Stimulated activated CD8-positive, alpha-beta memory T cell treated with anti-CD3 and anti-CD28 coated beads, Interleukin-15, amount 100 ng/mL, for 1 hour (primary cell): ENCODE data around the gene PLAAT3.
"Not testable (repeated sequence)": the region's sequence is repeated elsewhere in the genome, so short reads cannot be mapped to it uniquely, and the experiment has no call there.

Experiments
- DNase-seq: peaks from one replicate; pipeline ENCODE4 v3.0.0-alpha.2; 2020; ENCODE audit warnings: low read depth

Gene PLAAT3

DNA sequence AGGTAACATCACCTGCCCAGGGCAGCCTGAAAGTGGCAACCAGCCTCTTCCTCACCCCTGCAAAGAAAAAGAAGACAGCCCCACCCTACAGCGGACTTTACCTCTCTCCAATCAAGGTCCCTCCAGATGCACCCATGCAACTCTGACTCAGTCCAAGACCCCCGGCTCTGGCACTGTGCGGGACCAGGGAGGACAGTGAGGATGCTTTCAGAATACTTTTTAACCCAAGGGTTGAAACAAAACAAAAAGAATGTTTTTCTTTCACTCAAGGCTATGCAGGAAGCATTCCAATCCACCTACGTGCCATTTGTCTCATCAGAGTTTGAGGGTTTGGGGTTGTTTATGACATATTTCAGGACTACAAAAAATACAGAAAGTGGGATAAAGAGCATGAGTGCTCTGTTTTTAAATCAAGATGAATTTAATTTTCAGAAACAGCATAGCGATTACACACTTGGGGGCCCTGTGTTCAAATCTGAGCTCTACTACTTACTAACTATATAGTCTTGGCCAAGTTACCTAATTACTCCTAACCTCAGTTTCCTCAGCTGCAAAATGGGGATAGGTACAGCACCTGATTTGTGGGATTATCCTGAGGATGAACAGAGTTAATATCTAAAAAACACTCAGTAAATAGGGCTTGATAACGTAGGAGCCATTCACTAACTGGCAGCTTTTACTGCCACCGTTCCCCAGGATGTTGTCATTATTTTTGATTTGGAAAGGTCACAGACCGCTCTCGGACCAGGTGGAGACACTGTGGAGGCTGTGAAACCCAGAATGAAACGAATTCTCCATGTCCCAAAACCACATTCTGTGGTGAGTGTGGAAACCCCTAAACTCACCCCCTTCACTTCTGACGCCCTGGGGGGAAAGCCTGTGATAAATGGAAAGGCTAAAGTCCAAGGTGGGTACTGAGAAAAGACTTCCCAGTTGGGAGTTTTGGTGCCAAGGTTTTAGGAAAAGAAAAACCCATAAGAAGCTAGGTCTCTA lies 5.6 kb downstream of the PLAAT3 start:
- DNase-seq: no peak

DNA sequence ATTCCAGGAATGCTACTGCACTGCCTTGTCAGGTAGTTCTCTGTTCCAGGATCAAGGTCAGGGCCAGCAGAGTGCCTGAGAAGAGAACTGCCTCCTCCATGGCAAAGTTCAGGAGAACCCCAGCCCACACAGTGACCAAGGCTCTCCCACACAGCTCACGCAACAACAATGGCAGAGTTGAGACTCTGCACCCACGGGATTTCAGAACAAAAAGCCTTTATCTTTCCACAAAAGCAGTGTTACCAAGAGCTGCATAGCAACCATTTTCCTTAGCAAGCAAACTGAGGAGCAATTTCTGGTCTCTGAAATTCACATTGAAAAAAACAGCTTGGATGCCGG lies 11.1 kb downstream of the PLAAT3 start:
- DNase-seq: no peak

DNA sequence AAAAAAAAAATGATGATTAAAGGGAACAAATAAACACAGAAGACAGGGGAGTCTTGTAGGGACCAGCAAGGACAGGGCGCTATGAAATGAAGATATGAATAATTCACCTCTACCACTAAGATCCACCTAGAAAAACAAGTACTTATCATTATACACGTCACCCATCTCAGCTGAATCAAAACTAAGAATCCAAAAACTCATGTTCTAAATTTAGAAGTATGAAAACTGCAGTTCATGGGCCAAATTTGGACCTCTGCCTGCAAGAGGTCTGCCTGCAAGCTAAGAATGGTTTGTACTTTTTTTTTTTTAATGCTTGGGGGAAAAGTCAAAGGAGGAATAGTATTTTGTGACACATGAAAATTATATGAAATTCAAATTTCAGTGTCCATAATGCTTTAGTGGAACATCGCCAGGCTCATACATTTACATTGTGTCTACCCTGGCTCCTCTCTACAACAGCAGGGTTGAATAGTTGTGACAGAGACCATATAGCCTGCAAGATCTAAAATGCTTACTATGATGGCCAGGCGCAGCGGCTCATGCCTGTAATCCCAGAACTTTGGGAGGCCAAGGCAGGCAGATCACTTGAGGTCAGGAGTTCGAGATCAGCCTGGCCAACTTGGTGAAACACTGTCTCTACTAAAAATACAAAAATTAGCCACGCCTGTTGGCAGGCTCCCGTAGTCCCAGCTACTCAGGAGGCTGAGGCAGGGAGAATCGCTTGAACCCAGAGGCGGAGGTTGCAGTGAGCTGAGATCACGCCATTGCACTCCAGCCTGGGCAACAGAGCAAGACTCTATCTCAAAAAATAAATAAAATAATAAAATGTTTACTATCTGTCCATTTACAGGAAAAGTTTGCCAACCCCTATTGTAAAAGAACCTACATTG lies 11.7 kb downstream of the PLAAT3 start:
- not testable (repeated sequence) for DNase-seq

DNA sequence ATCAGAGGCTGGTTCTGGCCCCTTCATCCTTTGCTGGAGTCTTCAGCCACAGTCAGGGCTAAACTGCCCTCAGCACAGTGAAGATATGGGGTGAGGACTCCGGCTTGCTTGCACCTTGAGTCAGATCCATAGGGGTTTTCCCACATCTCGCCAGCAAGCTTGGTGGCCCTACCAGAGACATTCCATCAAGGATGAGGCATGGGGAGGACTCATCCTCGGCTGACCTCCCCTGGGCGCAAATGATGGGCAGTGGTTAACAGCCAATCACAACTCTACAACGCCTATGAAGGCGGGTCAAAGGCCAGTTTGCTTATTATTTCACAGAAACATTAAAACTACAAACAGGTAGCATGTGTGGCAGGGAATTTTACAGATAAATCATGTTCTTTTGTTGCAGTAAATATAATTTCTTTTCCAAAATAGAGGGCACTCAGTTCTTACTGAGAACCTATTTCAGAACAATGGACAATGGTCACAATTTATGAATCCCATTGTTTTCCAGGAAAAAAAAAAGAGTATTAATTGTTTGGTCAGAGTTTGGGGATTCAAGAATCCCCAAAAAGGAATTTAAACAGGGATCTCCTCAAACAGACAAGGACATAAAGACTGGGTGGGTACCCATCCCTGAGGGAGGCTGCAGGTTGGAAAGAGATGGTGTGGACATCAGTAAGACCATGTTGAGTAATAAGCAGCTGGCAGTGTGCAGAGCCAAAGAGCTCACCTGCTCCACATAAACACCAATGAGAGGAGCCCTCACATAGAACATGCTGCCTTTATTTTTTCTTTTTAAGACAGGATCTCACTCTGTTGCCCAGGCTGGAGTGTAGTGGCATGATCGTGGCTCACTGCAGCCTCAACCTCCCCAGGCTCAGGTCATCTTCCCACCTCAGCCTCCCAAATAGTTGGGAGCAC lies 14.8 kb downstream of the PLAAT3 start:
- no peak for DNase-seq

DNA sequence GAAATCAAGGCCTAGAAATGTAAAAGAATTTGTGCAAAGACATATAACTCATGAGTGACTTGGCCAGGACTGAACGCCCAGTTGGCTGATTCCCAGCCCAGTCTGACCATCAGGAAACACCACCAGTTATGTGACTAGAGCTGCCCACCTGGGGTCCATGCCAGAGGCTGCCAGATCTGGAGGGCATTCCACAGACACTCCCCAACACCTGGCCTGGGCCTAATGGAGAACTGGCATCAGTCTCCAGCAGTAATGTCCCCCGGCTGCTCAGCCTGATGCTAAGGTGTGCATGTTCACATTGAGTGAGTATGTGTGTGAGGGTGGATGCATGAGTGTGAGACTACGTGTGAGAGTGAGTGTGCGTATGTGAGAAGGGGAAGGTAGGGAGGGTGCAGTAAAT lies 15.7 kb downstream of the PLAAT3 start:
- DNase-seq: no peak

DNA sequence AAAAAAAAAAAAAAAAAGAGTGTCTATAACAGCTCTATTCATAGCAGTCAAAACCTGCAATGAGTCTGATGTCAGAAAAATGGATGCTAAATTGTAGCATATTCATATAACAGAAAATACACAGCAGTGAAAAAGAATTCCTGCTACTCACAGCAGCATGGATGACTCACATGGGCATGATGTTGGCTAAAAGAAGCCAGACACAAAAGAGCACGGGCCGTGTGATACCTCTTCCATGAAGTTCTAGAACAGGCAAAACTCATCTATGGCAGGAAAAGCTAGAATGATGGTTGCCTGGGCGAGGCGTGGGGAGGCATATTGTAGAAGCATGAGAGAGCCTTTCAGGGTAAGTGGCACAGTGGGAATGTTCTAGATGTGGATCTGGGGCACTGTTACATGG lies 18.9 kb downstream of the PLAAT3 start:
- no peak for DNase-seq

DNA sequence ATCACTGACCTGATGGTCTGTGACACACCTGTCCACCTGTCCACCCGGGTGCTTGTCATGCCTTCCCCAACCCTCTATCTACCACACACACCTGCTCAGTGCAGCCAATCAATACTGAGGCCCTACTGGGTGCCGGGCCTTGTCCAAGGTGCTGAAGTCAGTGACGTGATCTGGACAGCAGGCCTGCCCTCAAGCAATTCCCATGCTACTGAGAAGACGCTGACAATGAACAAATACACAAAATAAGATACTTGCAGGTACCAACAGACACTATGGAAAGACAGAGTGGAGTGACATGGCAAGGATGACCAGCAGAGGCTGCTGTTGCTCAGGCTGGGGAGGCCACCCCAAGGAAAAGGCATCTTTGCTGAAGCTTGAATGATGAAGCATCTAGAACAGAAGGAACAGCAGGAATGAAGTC lies 21.2 kb downstream of the PLAAT3 start:
- no peak for DNase-seq

DNA sequence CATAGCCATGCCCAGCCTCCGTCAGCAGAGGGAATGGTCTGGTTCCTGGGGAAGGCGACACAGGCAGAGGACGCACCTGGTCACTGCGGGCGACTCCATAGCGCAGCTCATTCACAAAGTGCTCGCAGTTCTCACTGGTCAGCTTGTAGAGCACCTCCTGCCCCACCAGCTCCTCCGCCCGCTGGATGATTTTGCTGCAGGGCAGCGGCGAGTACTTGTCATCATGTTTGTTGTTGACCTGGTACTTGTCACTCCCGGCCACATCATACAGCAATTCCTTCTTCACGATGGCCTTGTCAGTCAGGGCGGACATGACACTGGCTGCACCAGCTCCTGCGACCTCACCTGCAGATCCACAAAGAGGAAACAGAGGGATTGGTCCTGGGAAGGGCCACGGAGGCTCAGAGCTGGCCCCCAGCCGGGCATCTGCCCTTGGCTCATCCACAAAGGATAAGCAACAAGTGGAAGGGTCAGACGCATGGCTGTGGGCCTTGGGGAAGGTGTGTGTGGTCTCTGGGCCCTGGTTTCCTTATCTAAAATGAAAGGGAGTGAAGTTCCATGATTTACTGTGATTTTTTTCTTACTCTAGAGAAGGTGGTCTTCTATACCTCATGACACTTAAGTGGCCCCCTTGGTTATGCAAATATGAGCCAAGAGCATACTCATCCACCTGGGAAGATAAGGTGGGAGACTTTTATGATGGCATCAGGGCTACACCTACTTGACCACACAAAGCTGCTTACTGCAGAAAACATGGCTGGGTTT lies 24.0 kb downstream of the PLAAT3 start:
- DNase-seq: no peak

DNA sequence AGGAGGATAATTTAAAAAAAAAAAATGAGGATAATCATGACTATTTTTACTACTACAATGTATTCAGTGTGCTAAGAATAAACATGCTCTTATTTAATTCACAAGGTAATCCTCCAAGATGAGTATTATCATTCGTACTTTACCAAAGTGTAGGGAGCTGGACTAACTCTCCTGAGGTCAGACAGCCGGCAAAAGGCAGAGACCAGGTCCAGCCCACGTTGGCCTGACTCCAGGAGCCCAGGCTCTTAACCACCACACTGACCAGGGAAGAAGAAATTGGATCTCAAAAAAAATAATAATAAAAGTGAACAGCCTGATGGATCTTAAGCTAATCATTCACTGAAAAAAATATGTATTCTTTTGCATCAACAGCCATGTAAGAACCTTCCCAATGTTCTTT lies 25.2 kb downstream of the PLAAT3 start:
- no peak for DNase-seq

DNA sequence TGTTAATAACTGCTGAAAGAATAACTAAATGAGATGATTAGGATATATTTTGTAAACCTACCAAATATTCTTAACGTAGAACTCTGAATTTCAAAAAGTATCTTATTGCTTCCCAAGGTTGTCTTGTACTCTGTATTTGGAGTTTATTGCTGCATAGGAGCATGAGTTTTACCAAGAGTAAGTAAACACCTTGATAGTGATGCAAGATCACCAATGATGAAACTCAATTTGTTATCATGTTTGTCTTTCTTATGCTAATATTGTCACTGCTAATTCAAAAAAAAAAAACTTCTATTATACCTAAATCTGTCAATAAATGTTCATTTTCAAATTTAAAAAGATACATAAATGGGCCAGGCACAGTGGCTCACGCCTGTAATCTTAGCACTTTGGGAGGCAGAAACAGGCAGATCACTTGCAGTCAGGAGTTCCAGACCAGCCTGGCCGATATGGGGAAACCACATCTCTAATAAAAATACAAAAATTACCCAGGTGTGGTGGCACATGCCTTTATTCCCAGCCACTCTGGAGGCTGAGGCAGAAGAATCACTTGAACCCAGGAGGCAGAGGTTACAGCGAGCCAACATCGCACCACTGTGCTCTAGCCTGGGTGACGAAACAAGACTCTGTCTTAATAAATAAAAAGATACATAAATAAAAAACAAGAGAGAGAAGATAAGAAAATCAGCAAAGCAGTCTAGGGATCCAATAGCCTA lies 27.6 kb downstream of the PLAAT3 start:
- no peak for DNase-seq

DNA sequence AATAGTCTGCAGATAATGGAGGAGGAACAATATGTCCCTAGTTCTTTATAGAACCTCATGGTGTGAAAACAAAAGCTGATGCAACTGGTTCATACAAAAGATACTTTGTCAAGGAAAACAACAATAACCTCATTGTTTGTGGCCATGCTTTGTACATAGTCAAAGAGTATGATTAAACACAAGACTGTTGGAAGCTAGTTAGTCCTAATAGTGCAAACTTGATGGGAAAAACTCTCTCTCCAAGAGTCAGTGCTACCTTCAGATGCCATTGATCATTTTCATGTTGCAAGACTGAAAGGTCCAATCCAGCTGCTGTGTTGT lies 30.9 kb downstream of the PLAAT3 start:
- DNase-seq: no peak

DNA sequence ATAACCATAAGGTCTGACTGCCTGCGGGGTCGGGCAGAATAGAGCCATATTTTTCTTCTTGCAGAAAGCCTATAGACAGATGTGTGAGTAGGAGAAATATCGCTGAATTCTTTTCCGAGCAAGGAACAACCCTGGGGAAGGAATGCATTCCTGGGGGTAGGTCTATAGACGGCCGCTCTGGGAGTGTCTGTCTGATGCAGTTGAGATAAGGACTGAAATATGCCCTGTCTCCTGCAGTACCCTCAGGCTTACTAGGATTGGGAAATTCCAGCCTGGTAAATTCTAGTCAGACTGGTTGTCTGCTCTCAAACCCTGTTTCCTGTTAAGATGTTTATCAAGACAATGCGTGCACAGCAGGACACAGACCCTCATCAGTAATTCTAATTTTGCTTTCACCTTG lies 33.0 kb downstream of the PLAAT3 start:
- not testable (repeated sequence) for DNase-seq

DNA sequence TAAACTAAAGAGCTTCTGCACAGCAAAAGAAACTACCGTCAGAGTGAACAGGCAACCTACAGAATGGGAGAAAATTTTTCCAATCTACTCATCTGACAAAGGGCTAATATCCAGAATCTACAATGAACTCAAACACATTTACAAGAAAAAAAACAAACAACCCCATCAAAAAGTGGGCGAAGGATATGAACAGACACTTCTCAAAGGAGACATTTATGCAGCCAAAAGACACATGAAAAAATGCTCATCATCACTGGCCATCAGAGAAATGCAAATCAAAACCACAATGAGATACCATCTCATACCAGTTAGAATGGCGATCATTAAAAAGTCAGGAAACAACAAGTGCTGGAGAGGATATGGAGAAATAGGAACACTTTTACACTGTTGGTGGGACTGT lies 35.4 kb downstream of the PLAAT3 start:
- DNase-seq: not testable (repeated sequence)

DNA sequence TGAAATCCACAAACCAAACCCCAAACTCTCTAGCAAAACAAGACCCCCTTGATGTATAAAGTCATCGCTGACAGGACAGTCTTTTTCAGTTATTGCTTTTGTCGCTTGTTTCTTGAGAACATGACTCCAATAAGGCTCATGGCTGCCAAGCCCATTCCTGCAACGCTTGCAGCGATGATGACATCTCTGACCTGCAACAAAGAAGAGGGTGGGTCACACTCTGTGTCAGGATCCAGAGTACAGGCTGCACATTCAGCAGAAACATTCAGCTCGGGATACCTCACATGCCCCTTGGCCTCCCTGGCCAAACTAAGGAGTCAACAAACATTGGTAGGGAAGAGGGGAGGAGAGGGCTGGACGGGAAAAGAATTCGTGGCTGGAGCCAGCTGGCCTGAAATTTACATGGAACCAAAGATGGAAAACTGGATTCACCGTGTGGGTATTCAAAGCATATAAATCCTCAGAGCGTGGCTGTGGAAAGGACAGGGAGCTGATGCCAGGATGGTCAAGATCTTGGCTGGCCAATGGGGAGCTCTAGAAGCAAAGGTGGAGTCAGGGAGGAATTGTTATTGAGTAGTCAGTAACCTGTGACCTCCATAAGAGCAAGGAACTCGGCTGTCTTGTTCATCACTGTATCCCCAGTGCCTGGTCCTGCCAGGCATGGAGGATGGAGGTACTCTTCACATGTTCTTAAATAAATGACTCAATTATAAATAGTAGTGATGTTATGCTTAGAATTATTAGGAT lies 39.2 kb downstream of the PLAAT3 start:
- no peak for DNase-seq

DNA sequence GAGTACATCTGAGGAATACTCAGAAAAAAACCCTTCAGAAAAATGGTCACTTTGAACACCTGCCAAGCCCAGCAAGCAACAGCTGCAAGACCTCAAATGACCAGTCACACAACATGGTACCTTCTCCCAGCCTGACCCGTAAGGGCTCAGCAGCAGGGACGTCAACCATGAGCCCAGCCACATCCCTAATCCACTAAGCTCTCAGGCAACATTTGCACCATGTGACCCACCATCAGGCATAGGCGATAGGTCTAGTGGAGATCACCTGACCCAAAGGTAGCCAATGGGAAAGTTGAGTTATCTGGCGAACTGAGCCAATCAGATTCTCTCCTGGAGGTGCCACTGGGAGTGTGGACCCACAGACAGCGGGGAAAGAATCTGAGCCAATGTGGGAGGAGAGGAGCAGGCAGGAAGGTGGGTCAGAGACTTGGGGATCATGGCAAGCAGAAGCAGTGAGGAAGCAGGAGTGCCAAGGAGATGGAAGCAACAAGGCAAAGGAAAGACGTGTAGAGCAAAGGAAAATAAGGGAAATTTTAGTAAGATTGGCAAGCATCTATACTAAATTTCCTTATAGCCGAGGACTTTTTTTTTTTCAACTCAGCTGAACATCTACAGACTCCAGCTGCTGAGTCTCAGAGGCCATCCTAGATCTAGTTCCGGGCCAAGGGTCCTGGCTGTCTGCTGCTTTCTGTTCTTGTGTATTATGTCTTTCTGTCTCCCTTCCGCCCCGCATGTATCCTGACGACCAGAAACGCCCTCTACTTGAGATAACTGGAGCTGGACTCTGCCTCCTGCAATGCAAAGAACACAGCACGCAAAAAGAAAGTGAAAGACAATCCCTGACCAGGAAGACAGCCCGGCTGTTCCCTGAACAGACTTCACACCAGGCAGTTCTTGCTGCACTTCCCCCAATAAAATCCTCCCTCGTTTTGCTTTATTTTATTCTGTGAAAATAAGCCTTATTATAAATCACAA lies 40.1 kb downstream of the PLAAT3 start:
- DNase-seq: no peak

DNA sequence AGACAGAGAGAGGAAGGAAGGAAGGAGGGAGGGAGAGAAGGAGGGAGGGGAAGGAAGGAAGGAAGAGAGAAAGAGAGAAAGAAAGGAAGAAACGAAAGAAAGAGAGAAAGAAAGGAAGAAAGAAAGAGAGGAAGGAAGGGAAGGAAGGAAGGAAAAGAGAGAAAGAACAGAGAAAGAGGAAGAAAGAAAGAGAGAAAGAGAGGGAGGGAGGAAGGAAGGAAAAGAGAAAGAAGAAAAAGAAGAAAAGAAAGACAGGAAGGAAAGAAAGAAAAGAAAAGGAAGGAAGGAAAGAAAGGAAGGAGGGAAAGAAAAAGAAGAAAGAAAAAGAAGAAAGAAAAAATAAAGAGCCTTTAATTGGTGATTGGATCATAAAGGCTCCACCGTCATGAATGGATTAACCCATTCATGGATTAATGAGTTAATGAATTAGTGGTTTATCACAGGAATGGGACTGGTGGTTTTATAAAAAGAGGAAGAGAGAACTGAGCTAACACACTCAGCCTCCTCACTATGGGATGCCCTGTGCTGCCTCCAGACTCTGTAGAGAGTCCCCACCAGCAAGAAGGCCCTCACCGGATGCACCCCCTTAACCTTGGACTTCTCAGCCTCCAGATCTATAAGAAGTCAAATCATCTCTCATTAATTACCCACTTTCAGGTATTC lies 42.1 kb downstream of the PLAAT3 start:
- DNase-seq: no peak

DNA sequence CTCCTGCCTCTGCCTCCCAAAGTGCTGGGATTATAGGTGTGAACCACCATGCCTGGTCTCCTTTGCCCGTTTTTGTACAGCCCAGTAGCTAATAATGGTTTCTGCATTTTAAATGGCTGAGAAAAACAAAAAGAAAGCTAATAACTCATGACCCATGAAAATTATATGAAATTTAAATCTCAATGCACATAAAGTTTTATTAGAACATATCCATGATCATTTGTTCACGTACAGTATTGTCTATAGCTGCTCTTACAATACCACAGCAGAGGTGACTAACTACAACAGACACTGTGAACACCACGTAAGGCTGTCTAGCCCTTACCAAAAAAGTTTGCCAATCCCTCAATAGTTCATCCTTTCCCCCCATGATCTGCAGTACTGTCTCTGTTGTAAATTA lies 44.7 kb downstream of the PLAAT3 start:
- no peak for DNase-seq
